BLaER1 (cell line): ENCODE measurements around the gene HMOX2.

Experiments used
- H3K27ac ChIP-seq: shearing (Covaris generic); formaldehyde crosslinking; 2 replicates; pipeline ENCODE4 v1.8.1; 2022
- H3K27me3 ChIP-seq: shearing (Covaris generic); formaldehyde crosslinking; 2 replicates; pipeline ENCODE4 v1.8.1; 2022
- H3K36me3 ChIP-seq: shearing (Covaris generic); formaldehyde crosslinking; 2 replicates; pipeline ENCODE4 v1.8.1; 2022
- H3K4me1 ChIP-seq: shearing (Covaris generic); formaldehyde crosslinking; 2 replicates; pipeline ENCODE4 v1.8.1; 2022
- H3K4me2 ChIP-seq: shearing (Covaris generic); formaldehyde crosslinking; 2 replicates; pipeline ENCODE4 v1.8.1; 2022
- H3K4me3 ChIP-seq: shearing (Covaris generic); formaldehyde crosslinking; 2 replicates; pipeline ENCODE4 v1.8.1; 2022
- H3K9ac ChIP-seq: shearing (Covaris generic); formaldehyde crosslinking; 2 replicates; pipeline ENCODE4 v1.8.1; 2022
- H3K9me3 ChIP-seq: shearing (Covaris generic); formaldehyde crosslinking; 2 replicates; pipeline ENCODE4 v1.8.1; 2022
- H4K20me1 ChIP-seq: shearing (Covaris generic); formaldehyde crosslinking; 2 replicates; pipeline ENCODE4 v1.8.1; 2022
- Cebpa-rat ChIP-seq: shearing (Covaris generic); IDR thresholded peaks from 2 replicates; pipeline ENCODE4 v1.8.1; 2022

Gene HMOX2

DNA sequence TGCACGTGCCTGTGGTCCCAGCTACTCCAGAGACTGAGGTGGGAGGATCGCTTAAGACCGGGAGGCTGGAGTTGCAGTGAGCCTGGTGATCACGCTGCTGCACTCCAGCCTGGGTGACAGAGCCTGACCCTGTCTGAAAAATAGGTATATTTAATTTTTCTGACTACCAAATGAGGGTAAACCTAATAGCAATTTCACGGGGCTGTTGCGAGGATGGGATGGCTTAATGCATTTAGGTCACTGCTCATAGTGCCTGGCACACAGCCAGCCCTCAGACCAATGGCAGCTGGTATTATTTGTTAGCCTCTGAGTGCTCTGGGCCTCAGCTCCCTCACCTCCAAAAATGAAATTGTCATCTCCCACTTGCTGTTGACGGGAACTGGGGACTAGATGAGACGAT is 68.3 kb downstream of the HMOX2 start:
- peaks cover 30% of the 10 kb centered on the region for H3K4me1 ChIP-seq
- H3K27ac ChIP-seq: no peak overlapping the region
- no peaks in the 10 kb centered on the region for H4K20me1 ChIP-seq
- H3K27me3 ChIP-seq: no peaks in the 10 kb centered on the region
- TF ChIP-seq Cebpa-rat: no peak
- no peaks in the 10 kb centered on the region for H3K36me3 ChIP-seq
- no peak overlapping the region for H3K4me2 ChIP-seq
- H3K4me3 ChIP-seq: no peak overlapping the region
- H3K9ac ChIP-seq: no peak overlapping the region
- H3K9me3 ChIP-seq: peaks cover 10% of the 10 kb centered on the region

DNA sequence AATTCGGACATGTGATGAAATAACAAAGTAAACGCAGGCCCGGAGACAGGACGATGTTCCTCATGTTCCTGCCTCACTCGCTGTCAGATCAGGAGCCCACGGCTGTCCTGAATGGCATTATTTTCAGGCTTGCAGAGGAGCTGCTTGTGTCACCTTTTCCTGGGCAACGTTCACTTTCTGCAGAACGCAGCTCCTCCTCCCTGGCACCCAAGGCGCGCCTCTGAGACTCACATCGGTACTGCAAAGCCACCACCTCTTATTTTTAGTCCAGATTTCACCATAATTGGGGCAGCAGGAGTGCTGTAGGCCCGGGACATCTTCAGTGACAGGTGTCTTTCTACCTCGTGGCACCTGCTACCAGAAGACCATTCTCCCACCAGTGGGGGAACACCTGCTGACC is 71.9 kb downstream of the HMOX2 start:
- Histone ChIP-seq H3K4me3 (no peak overlapping the region), H3K27ac (no peak overlapping the region), H4K20me1 (no peaks in the 10 kb centered on the region), H3K36me3 (no peaks in the 10 kb centered on the region), H3K4me2 (0 out of 2 replicates have a peak overlapping the region, but pooled peaks have one; percentile 26), H3K9me3 (no peaks in the 10 kb centered on the region), H3K9ac (no peak overlapping the region), H3K27me3 (no peaks in the 10 kb centered on the region), H3K4me1 (peaks cover 31% of the 10 kb centered on the region)
- no peak for TF ChIP-seq Cebpa-rat

DNA sequence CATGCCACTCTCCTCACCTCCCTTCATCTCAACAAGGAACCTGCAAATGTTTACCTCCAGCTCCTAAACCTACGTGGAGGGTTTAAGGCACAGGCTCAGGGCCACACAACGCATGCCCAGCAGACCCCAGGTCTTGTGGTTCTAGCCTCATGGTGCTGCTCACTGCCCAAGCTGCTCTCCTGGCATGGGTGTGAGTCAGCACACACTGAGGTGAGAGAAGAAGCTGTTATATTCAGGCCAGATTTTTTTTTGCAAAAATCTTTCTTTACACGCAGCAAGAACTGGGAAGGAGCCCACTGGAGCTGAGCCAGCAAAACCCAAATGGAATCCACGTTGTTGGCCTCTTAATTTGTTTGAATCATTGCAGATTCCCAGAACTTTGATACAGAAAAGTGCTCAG is 74.4 kb downstream of the HMOX2 start:
- Histone ChIP-seq H3K27ac (no peak overlapping the region), H3K9me3 (no peaks in the 10 kb centered on the region), H4K20me1 (no peaks in the 10 kb centered on the region), H3K4me3 (no peak overlapping the region), H3K36me3 (no peaks in the 10 kb centered on the region), H3K4me2 (no peak overlapping the region), H3K27me3 (no peaks in the 10 kb centered on the region), H3K4me1 (peaks cover 46% of the 10 kb centered on the region), H3K9ac (no peak overlapping the region)
- no peak for TF ChIP-seq Cebpa-rat

DNA sequence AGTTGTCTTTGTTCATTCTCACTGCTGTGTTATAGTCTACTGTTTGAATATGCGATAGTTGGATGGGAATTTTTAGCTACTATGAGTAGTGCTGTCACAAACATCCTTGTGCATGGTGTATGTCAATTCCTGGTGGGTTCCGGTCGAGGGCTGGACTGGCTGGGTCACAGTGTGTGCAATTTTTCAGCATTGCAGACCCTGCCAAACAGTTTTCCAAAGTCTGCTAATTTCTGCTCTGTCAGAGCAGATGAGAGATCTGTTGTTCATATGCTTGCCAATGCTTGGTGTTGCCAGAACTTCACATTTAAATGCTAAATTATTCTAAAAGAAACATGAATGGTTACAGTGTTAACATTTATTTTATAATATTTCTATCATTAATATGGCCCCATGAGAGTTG is 76.3 kb downstream of the HMOX2 start:
- Histone ChIP-seq H3K4me3 (no peak overlapping the region), H3K27me3 (no peaks in the 10 kb centered on the region), H3K9me3 (no peaks in the 10 kb centered on the region), H3K36me3 (no peaks in the 10 kb centered on the region), H3K4me2 (no peak overlapping the region), H3K4me1 (peaks cover 58% of the 10 kb centered on the region), H4K20me1 (no peaks in the 10 kb centered on the region), H3K27ac (no peak overlapping the region), H3K9ac (no peak overlapping the region)
- no peak for TF ChIP-seq Cebpa-rat

DNA sequence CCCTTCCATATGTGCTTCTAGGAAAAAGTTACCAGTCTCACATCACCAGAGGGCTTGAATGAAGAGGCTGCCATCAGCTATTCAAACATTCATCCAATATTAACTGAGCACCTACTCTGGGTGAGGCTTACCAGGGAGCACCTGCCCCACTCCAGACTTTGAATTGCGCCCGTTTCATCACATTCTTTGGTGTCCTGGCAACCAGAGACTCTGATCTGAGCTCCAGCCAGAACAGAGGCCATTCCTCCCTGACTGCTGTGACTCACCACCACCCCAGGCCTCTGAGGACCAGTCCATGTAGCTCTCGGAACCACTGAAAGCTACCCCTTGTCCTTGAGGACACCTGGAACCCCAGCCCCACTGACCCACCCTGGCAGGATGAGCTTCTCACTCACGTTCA is 79.9 kb downstream of the HMOX2 start, which contains the start of gene C16orf96:
C16orf96 (plus strand) TSS at position 229 of the 400 bp plus-strand sequence; CDS start at position 379, 150 bp downstream.
- Histone ChIP-seq H3K9me3 (no peaks in the 10 kb centered on the region), H3K27me3 (no peaks in the 10 kb centered on the region), H3K27ac (peak within 1 kb of the TSS; percentile 60), H3K4me2 (peak within 1 kb of the TSS; percentile 82), H3K36me3 (no peaks in the 10 kb centered on the region), H4K20me1 (no peaks in the 10 kb centered on the region), H3K4me1 (peaks cover 46% of the 10 kb centered on the region), H3K4me3 (peak within 1 kb of the TSS; percentile 34), H3K9ac (no peak within 1 kb of the TSS)
- no peak for TF ChIP-seq Cebpa-rat

DNA sequence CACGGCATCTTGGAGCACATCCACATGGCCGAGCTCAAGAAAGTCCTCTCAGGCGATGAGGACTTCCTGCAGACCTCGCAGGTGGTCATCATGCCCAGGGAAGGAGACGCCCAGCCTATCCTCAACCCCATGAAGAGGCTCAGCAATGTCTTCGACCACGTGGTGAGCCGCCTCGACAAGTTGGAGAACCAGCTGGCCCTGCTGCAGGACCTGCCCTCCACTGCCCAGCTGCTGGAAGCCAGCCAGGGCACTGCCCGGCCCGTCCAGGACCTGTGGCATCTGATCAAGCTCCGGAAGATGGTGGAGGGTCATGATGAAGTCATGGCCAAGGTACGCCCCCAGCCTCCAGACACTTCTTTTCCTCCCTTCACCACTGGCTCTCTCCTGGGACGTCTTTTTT is 80.4 kb downstream of the HMOX2 start:
- no peaks in the 10 kb centered on the region for H4K20me1 ChIP-seq
- H3K4me2 ChIP-seq: peak overlapping the region; percentile 82
- H3K9ac ChIP-seq: no peak overlapping the region
- peaks cover 46% of the 10 kb centered on the region for H3K4me1 ChIP-seq
- no peaks in the 10 kb centered on the region for H3K36me3 ChIP-seq
- no peak for TF ChIP-seq Cebpa-rat
- H3K4me3 ChIP-seq: peak overlapping the region; percentile 34
- no peaks in the 10 kb centered on the region for H3K27me3 ChIP-seq
- H3K27ac ChIP-seq: peak overlapping the region; percentile 60
- H3K9me3 ChIP-seq: no peaks in the 10 kb centered on the region

DNA sequence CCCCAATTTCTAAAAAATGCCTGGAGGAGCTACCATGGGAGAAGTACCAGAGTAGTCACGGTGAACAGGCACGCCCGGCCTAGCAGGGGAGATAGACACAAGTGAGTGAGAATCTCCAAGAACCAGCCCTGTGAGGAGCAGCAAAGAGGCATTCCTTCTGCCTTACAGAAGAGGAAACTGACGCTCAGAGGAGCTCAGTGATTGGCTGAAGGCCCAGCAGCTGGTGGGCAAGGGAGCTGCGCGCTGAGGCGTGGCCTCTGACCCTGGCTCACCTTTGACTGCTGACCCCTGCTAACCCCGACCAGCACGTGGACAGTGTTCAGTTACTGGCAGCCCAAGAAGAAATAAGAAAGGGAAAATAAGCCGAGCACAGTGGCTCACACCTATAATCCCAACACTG is 81.8 kb downstream of the HMOX2 start:
- Histone ChIP-seq H3K36me3 (no peaks in the 10 kb centered on the region), H3K27me3 (no peaks in the 10 kb centered on the region), H4K20me1 (no peaks in the 10 kb centered on the region), H3K4me2 (no peak overlapping the region), H3K4me3 (no peak overlapping the region), H3K27ac (no peak overlapping the region), H3K9me3 (no peaks in the 10 kb centered on the region), H3K9ac (no peak overlapping the region), H3K4me1 (peaks cover 49% of the 10 kb centered on the region)
- no peak for TF ChIP-seq Cebpa-rat
